SK-N-SH treated with all-trans-retinoic acid at 6 μM for 48 hours (cell line): Measurements from ENCODE around the gene DPYD.

Experiments used
- ATAC-seq: fragments of 200-7000 bp; cut with Tn5 transposase; 3 replicates; pipeline ENCODE4 v1.9.1; 2020; ENCODE audit warnings: mild to moderate bottlenecking, moderate library complexity
- ARNTL ChIP-seq: fragments of 450-650 bp; formaldehyde crosslinking; IDR thresholded peaks from 2 replicates; pipeline ENCODE4 v1.5.0; 2020; ENCODE audit warnings: low read depth, mild to moderate bottlenecking, moderate library complexity, borderline replicate concordance
- BACH2 ChIP-seq: fragments of 250-450 bp; sonication (Bioruptor Pico); IDR thresholded peaks from 2 replicates; pipeline ENCODE4 v1.9.0; 2021; ENCODE audit warnings: mild to moderate bottlenecking, borderline replicate concordance
- CREB5 ChIP-seq: fragments of 250-450 bp; sonication (Bioruptor Pico); IDR thresholded peaks from 2 replicates; pipeline ENCODE4 v1.5.1; 2020; ENCODE audit warnings: low read depth, mild to moderate bottlenecking, moderate library complexity
- CSDC2 ChIP-seq: fragments of 250-450 bp; sonication (Bioruptor Pico); IDR thresholded peaks from 2 replicates; pipeline ENCODE4 v1.5.0; 2020; ENCODE audit warnings: mild to moderate bottlenecking, moderate library complexity
- CSRNP3 ChIP-seq: fragments of 250-450 bp; sonication (Bioruptor Pico); IDR thresholded peaks from 2 replicates; pipeline ENCODE4 v1.5.1; 2021; ENCODE audit warnings: mild to moderate bottlenecking, moderate library complexity
- ESRRG ChIP-seq: fragments of 250-450 bp; sonication (Bioruptor Pico); IDR thresholded peaks from 2 replicates; pipeline ENCODE4 v1.6.1; 2021; ENCODE audit warnings: mild to moderate bottlenecking
- GLIS3 ChIP-seq: fragments of 250-450 bp; sonication (Bioruptor Pico); IDR thresholded peaks from 2 replicates; pipeline ENCODE4 v1.5.0; 2020; ENCODE audit warnings: mild to moderate bottlenecking, moderate library complexity
- ISL1 ChIP-seq: fragments of 250-450 bp; sonication (Bioruptor Pico); IDR thresholded peaks from 2 replicates; pipeline ENCODE4 v2.1.2; 2022; ENCODE audit warnings: mild to moderate bottlenecking, moderate library complexity
- PATZ1 ChIP-seq: fragments of 250-450 bp; sonication (Bioruptor Pico); IDR thresholded peaks from 2 replicates; pipeline ENCODE4 v1.8.0; 2020; ENCODE audit warnings: mild to moderate bottlenecking, moderate library complexity, borderline replicate concordance
- POU6F1 ChIP-seq: fragments of 250-450 bp; sonication (Bioruptor Pico); IDR thresholded peaks from 2 replicates; pipeline ENCODE4 v1.8.0; 2021; ENCODE audit warnings: low read depth, mild to moderate bottlenecking, moderate library complexity, borderline replicate concordance
- PPARA ChIP-seq: fragments of 250-450 bp; sonication (Bioruptor Pico); IDR thresholded peaks from 2 replicates; pipeline ENCODE4 v1.5.0; 2020; ENCODE audit warnings: mild to moderate bottlenecking, borderline replicate concordance
- RARB ChIP-seq: fragments of 250-450 bp; sonication (Bioruptor Pico); IDR thresholded peaks from 2 replicates; pipeline ENCODE4 v1.8.0; 2021; ENCODE audit warnings: mild to moderate bottlenecking, moderate library complexity
- SNAI2 ChIP-seq: fragments of 250-450 bp; sonication (Bioruptor Pico); IDR thresholded peaks from 2 replicates; pipeline ENCODE4 v1.5.0; 2020; ENCODE audit warnings: mild to moderate bottlenecking, moderate library complexity
- TCF4 ChIP-seq: fragments of 250-450 bp; sonication (Bioruptor Pico); IDR thresholded peaks from 2 replicates; pipeline ENCODE4 v1.8.0; 2021; ENCODE audit warnings: mild to moderate bottlenecking, moderate library complexity, borderline replicate concordance
- TSHZ2 ChIP-seq: fragments of 250-450 bp; sonication (Bioruptor Pico); IDR thresholded peaks from 2 replicates; pipeline ENCODE4 v1.5.0; 2020; ENCODE audit warnings: mild to moderate bottlenecking, moderate library complexity
- ZC3H10 ChIP-seq: fragments of 250-450 bp; sonication (Bioruptor Pico); IDR thresholded peaks from 2 replicates; pipeline ENCODE4 v1.5.1; 2021; ENCODE audit warnings: mild to moderate bottlenecking, moderate library complexity
- ZFP3 ChIP-seq: fragments of 250-450 bp; sonication (Bioruptor Pico); IDR thresholded peaks from 2 replicates; pipeline ENCODE4 v1.5.0; 2020; ENCODE audit warnings: mild to moderate bottlenecking, moderate library complexity
- ZFP30 ChIP-seq: fragments of 450-650 bp; formaldehyde crosslinking; IDR thresholded peaks from 2 replicates; pipeline ENCODE4 v1.5.0; 2022; ENCODE audit warnings: mild to moderate bottlenecking, moderate library complexity
- ZNF70 ChIP-seq: fragments of 450-650 bp; formaldehyde crosslinking; IDR thresholded peaks from 2 replicates; pipeline ENCODE4 v1.5.0; 2020; ENCODE audit warnings: mild to moderate bottlenecking, moderate library complexity
- ZNF8 ChIP-seq: fragments of 450-650 bp; formaldehyde crosslinking; IDR thresholded peaks from 2 replicates; pipeline ENCODE4 v1.5.0; 2020; ENCODE audit warnings: mild to moderate bottlenecking, moderate library complexity

DPYD gene

GRCh38 chr1:97516588-97516987 lies 404.2 kb downstream of the DPYD start:
- TF ChIP-seq GLIS3 (no peak), ISL1 (CRISPR knock-in tag) (no peak), ZNF8 (CRISPR knock-in tag) (no peak), BACH2 (no peak), ESRRG (CRISPR knock-in tag) (no peak), POU6F1 (CRISPR knock-in tag) (no peak), CSRNP3 (no peak), ZNF70 (CRISPR knock-in tag) (no peak), RARB (no peak), TSHZ2 (CRISPR knock-in tag) (no peak), ZC3H10 (no peak), CREB5 (CRISPR knock-in tag) (no peak)
- TF ChIP-seq, all 23 proteins: peak for 0
- ATAC-seq, result no peak

GRCh38 chr1:97508653-97509218 lies 412.1 kb downstream of the DPYD start:
- no peak for TF ChIP-seq CSRNP3
- no peak for TF ChIP-seq CREB5 (CRISPR knock-in tag)
- no peak for TF ChIP-seq ZFP30 (CRISPR knock-in tag)
- no peak for TF ChIP-seq CSDC2 (CRISPR knock-in tag)
- TF ChIP-seq ISL1 (CRISPR knock-in tag), result no peak
- no peak for TF ChIP-seq BACH2
- no peak for TF ChIP-seq PPARA
- no peak for TF ChIP-seq SNAI2 (CRISPR knock-in tag)
- TF ChIP-seq ARNTL (CRISPR knock-in tag), result no peak
- no peak for TF ChIP-seq ZNF70 (CRISPR knock-in tag)
- TF ChIP-seq ZFP3 (CRISPR knock-in tag), result no peak
- no peak for TF ChIP-seq ZC3H10
- no peak for TF ChIP-seq RARB
- no peak for TF ChIP-seq TCF4 (CRISPR knock-in tag)
- no peak for TF ChIP-seq ESRRG (CRISPR knock-in tag)
- no peak for TF ChIP-seq ZNF8 (CRISPR knock-in tag)
- no peak for TF ChIP-seq PATZ1 (CRISPR knock-in tag)
- TF ChIP-seq GLIS3, result no peak
- TF ChIP-seq, all 23 proteins: peak for 0
- no peak for ATAC-seq
